Lower lobe of right lung (tissue), 2 donors: ENCODE data around the gene ST3GAL3. TPM values are rescaled to one million over a fixed set of nuclear protein-coding genes. Genes with fewer than 3 reads are reported as not detected.

Experiments
- ATAC-seq, 2 donors: fragments of 200-7000 bp; cut with Tn5 transposase; one replicate each; pipeline ENCODE4 v1.9.1; 2020 to 2022; ENCODE audit warnings: mild to moderate bottlenecking in 2 of 2, moderate library complexity in 2 of 2
- DNase-seq: peaks from one replicate; pipeline ENCODE4 v3.0.0-alpha.2; 2020
- H3K27ac ChIP-seq: fragments of 200-600 bp; one replicate; pipeline ENCODE4 v1.8.0; 2022
- H3K27me3 ChIP-seq: fragments of 200-600 bp; one replicate; pipeline ENCODE4 v1.8.0; 2022; ENCODE audit warnings: low read depth
- H3K36me3 ChIP-seq: fragments of 200-600 bp; one replicate; pipeline ENCODE4 v1.8.0; 2022; ENCODE audit warnings: mild to moderate bottlenecking
- H3K4me1 ChIP-seq: fragments of 200-600 bp; one replicate; pipeline ENCODE4 v1.8.0; 2022
- H3K4me3 ChIP-seq: fragments of 200-600 bp; one replicate; pipeline ENCODE4 v1.8.0; 2022; ENCODE audit warnings: mild to moderate bottlenecking
- H3K9me3 ChIP-seq: fragments of 200-600 bp; one replicate; pipeline ENCODE4 v1.8.0; 2022
- intact Hi-C: fragments of 100-400 bp; cut with DNase I; formaldehyde crosslinking; loops from one replicate; pipeline ENCODE4 v1.11.0; 2022
- total RNA-seq: library from RNA; stranded (reverse); fragmentation: NEBNext Ultra II Directional; extraction: Animal tissue kit (Norgen Biotek cat#: 25700); gene quantifications from one replicate; pipeline ENCODE4 v1.2.1, GENCODE V29; 2021
- TF ChIP-seq, protein P1 (sequence below): fragments of 200-600 bp; IDR thresholded peaks from one replicate; pipeline ENCODE4 v1.8.0; 2022; ENCODE audit warnings: antibody characterized with exemption, mild to moderate bottlenecking
- donor health status: DM: no; HTN: yes; CAD: no; lungs with severe emphysema.

Gene ST3GAL3
- total RNA-seq, 1 donor from 2014 or later = 23.6 TPM

DNA sequence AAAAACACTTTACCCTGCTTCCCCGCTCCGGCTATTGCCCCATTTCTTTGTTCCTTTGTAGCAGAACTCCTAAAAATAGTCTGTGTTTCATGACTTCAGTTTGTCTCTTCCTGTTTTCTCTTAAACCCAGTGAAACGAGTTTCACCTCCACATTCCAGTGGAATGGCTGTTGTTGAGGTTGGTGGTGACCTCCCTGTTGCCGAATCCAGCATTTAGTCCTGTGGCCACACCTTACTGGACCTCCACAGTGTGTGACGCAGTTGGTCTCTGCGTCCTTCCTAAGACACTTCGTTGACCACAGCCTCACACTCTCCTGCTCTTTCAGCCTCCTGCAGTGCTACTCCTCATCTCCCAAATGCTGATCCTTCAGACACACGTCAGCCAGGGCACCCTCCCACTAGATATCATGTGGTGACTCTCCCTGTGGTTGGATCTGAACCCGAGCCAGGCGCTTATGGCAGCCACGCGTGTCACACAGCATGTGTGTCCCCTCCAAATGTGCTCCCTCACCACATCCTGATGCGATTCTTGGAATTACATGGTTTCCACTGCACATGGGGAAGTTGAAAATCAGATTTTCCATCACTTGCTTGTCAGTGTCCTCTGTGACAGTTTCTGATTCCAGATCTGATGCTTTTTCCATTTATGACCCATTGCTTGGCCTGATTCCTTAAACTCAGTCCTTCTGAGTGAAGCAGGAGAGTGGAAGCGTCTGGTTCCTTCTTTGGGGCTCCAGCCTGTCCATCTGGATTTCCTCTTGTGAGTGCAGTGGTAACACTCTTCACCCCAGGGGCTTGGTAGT is 127.1 kb downstream of the ST3GAL3 start:
- peak overlapping the region; percentile 71 for H3K27ac ChIP-seq
- DNase-seq = peak; percentile 61
- no peaks in the 10 kb centered on the region for H3K27me3 ChIP-seq
- no peaks in the 10 kb centered on the region for H3K36me3 ChIP-seq
- peak; percentile 39 to 58 for ATAC-seq
- intact Hi-C loops = no loop called here
- no peaks in the 10 kb centered on the region for H3K9me3 ChIP-seq
- no peak overlapping the region for H3K4me3 ChIP-seq
- TF ChIP-seq, protein P1, sequence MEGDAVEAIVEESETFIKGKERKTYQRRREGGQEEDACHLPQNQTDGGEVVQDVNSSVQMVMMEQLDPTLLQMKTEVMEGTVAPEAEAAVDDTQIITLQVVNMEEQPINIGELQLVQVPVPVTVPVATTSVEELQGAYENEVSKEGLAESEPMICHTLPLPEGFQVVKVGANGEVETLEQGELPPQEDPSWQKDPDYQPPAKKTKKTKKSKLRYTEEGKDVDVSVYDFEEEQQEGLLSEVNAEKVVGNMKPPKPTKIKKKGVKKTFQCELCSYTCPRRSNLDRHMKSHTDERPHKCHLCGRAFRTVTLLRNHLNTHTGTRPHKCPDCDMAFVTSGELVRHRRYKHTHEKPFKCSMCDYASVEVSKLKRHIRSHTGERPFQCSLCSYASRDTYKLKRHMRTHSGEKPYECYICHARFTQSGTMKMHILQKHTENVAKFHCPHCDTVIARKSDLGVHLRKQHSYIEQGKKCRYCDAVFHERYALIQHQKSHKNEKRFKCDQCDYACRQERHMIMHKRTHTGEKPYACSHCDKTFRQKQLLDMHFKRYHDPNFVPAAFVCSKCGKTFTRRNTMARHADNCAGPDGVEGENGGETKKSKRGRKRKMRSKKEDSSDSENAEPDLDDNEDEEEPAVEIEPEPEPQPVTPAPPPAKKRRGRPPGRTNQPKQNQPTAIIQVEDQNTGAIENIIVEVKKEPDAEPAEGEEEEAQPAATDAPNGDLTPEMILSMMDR = no peak
- H3K4me1 ChIP-seq = peaks cover 16% of the 10 kb centered on the region

- Histone ChIP-seq H3K27ac (peak overlapping the region; percentile 71), H3K27me3 (no peaks in the 10 kb centered on the region), H3K4me1 (peaks cover 16% of the 10 kb centered on the region), H3K9me3 (no peaks in the 10 kb centered on the region), H3K36me3 (no peaks in the 10 kb centered on the region), H3K4me3 (no peak overlapping the region)
- ATAC-seq (peak in 1 of 2 donors; percentile 19), DNase-seq (no peak)
- intact Hi-C loops = no loop called here
- TF ChIP-seq, protein P1 = no peak
Observed at GRCh38 chr1:43835082-43836021, 128.0 kb downstream of the ST3GAL3 start.

DNA sequence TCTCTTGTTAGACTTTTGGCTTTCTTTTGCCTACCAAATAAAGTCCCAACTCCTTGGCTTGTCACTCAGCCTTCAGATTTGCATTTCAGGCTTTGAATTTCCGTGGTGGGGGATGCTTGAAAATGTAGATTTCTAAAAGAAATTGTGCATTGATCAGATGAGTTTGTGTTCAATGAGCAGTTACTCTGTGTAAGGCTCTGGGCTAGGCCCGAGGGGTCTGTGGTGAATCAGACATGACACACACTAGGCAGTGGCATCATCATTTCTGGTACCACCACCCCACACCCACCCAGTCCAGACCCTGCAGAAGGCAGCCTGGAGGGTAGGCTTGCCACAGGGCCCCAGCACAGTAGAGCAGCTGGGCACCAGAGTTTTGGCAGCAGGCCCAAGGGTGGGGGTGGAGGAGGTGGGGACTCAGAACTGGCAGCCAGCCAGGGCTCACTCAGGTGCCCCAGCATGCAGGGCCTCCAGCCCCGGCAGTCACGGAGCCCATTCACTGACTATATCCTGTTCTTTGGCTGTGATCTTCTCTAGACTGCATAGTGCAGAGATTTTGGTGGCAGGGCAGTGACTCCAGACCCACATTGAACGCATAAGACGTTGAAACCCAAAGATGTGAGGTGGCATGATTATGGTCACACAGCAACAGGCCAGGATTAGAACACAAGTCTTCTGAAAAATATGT is 129.1 kb downstream of the ST3GAL3 start:
- Histone ChIP-seq H3K36me3 (no peaks in the 10 kb centered on the region), H3K27me3 (no peaks in the 10 kb centered on the region), H3K27ac (no peak overlapping the region), H3K9me3 (no peaks in the 10 kb centered on the region), H3K4me3 (no peak overlapping the region), H3K4me1 (peaks cover 16% of the 10 kb centered on the region)
- intact Hi-C loops = no loop called here
- DNase-seq (peak; percentile 74), ATAC-seq (peak; percentile 49 to 56)
- TF ChIP-seq, protein P1 = no peak

GRCh38 chr1:43839056-43839455 is 131.7 kb downstream of the ST3GAL3 start:
- peak overlapping the region; percentile 30 for H3K4me3 ChIP-seq
- no peak for ATAC-seq

More at GRCh38 chr1:43839056-43839455, 131.7 kb downstream of the ST3GAL3 start:
- intact Hi-C loops = no loop called here
- TF ChIP-seq, protein P1 = no peak
- peaks cover 16% of the 10 kb centered on the region for H3K4me1 ChIP-seq
- H3K27ac ChIP-seq = peak overlapping the region; percentile 41
- H3K9me3 ChIP-seq = no peaks in the 10 kb centered on the region
- H3K36me3 ChIP-seq = no peaks in the 10 kb centered on the region
- no peak for DNase-seq
- no peaks in the 10 kb centered on the region for H3K27me3 ChIP-seq
